H9 (cell line): Measurements from ENCODE around the gene MYO10. TPM values are rescaled to one million over a fixed set of nuclear protein-coding genes. Genes with fewer than 3 reads are reported as not detected.

Experiments
- DNase-seq: peaks from one replicate; pipeline ENCODE4 v3.0.0-alpha.2; 2017
- H2AFZ ChIP-seq: one replicate; pipeline ENCODE4 v1.6.1; 2013; ENCODE audit warnings: mild to moderate bottlenecking, low read length, control low read depth, moderate library complexity
- H2AK5ac ChIP-seq: 2 replicates; pipeline ENCODE4 v1.6.1; 2013; ENCODE audit warnings: low read length, control low read depth, mixed read lengths; ENCODE audit not compliant: insufficient read length
- H2BK120ac ChIP-seq: one replicate; pipeline ENCODE4 v1.6.1; 2013; ENCODE audit warnings: low read depth, mild to moderate bottlenecking, low read length, control low read depth, inconsistent platforms; ENCODE audit not compliant: poor library complexity, severe bottlenecking
- H2BK12ac ChIP-seq: 2 replicates; pipeline ENCODE4 v1.6.1; 2013; ENCODE audit warnings: low read length, control low read depth, mixed read lengths, low read depth; ENCODE audit not compliant: insufficient read length
- H2BK15ac ChIP-seq: 2 replicates; pipeline ENCODE4 v1.6.1; 2013; ENCODE audit warnings: low read depth, low read length, control low read depth
- H2BK20ac ChIP-seq: one replicate; pipeline ENCODE4 v1.6.1; 2013; ENCODE audit warnings: low read depth, mild to moderate bottlenecking, low read length, control low read depth, inconsistent platforms; ENCODE audit not compliant: poor library complexity, severe bottlenecking
- H2BK5ac ChIP-seq: 2 replicates; pipeline ENCODE4 v1.6.1; 2013; ENCODE audit warnings: low read length, control low read depth, mixed read lengths; ENCODE audit not compliant: insufficient read length
- H3K14ac ChIP-seq: 2 replicates; pipeline ENCODE4 v1.6.1; 2013; ENCODE audit warnings: low read length, control low read depth; ENCODE audit not compliant: insufficient read depth
- H3K18ac ChIP-seq: 2 replicates; pipeline ENCODE4 v1.6.1; 2013; ENCODE audit warnings: low read depth, mild to moderate bottlenecking, mixed read lengths, low read length, control low read depth; ENCODE audit not compliant: insufficient read length
- H3K23ac ChIP-seq: 2 replicates; pipeline ENCODE4 v1.6.1; 2013; ENCODE audit warnings: low read length, control low read depth, mixed read lengths, low read depth; ENCODE audit not compliant: insufficient read length
- H3K23me2 ChIP-seq: 2 replicates; pipeline ENCODE4 v1.6.1; 2013; ENCODE audit warnings: low read depth, mild to moderate bottlenecking, mixed read lengths, low read length, control low read depth; ENCODE audit not compliant: insufficient read length, poor library complexity, severe bottlenecking
- H3K27ac ChIP-seq: 2 replicates; pipeline ENCODE4 v1.5.1; 2013; ENCODE audit warnings: low read length, control low read depth, mixed read lengths, low read depth; ENCODE audit not compliant: insufficient read length
- H3K27me3 ChIP-seq: 2 replicates; pipeline ENCODE4 v1.6.1; 2013; ENCODE audit warnings: low read length, control low read depth, inconsistent platforms; ENCODE audit not compliant: insufficient read depth
- H3K4ac ChIP-seq: 2 replicates; pipeline ENCODE4 v1.6.1; 2013; ENCODE audit warnings: low read depth, mild to moderate bottlenecking, control low read depth, inconsistent platforms, low read length, moderate library complexity
- H3K4me1 ChIP-seq: 2 replicates; pipeline ENCODE4 v1.6.1; 2013; ENCODE audit warnings: low read length, control low read depth, inconsistent platforms; ENCODE audit not compliant: insufficient read depth
- H3K4me2 ChIP-seq: 2 replicates; pipeline ENCODE4 v1.6.1; 2013; ENCODE audit warnings: low read length, control low read depth, mixed read lengths; ENCODE audit not compliant: insufficient read length, insufficient read depth
- H3K56ac ChIP-seq: 2 replicates; pipeline ENCODE4 v1.6.1; 2013; ENCODE audit warnings: low read depth, mild to moderate bottlenecking, mixed read lengths, low read length, control low read depth; ENCODE audit not compliant: insufficient read length
- H3K79me1 ChIP-seq: 2 replicates; pipeline ENCODE4 v1.6.1; 2013; ENCODE audit warnings: low read depth, mild to moderate bottlenecking, moderate library complexity, low read length, control low read depth, inconsistent platforms; ENCODE audit not compliant: insufficient read depth, poor library complexity, severe bottlenecking
- H3K79me2 ChIP-seq: 2 replicates; pipeline ENCODE4 v1.6.1; 2013; ENCODE audit warnings: low read length, control low read depth, inconsistent platforms; ENCODE audit not compliant: insufficient read depth
- H3K9ac ChIP-seq: 2 replicates; pipeline ENCODE4 v1.6.1; 2013; ENCODE audit warnings: low read length, control low read depth, mixed read lengths; ENCODE audit not compliant: insufficient read length; ENCODE audit errors: extremely low read depth
- H3K9me3 ChIP-seq: one replicate; pipeline ENCODE4 v1.6.1; 2013; ENCODE audit warnings: low read depth, low read length, inconsistent platforms; ENCODE audit not compliant: control insufficient read depth
- H3T11ph ChIP-seq: one replicate; pipeline ENCODE4 v1.6.1; 2013; ENCODE audit warnings: mild to moderate bottlenecking, low read length, control low read depth, inconsistent platforms
- H4K20me1 ChIP-seq: one replicate; pipeline ENCODE4 v1.6.1; 2013; ENCODE audit not compliant: control insufficient read depth, insufficient read length, insufficient read depth
- H4K5ac ChIP-seq: 2 replicates; pipeline ENCODE4 v1.6.1; 2013; ENCODE audit warnings: low read depth, mild to moderate bottlenecking, mixed read lengths, low read length, control low read depth; ENCODE audit not compliant: insufficient read length
- H4K8ac ChIP-seq: replicated peaks from 2 replicates; pipeline ENCODE4 v1.6.1; 2013; ENCODE audit warnings: low read length, control low read depth, mixed read lengths, low read depth; ENCODE audit not compliant: insufficient read length
- H4K91ac ChIP-seq: 2 replicates; pipeline ENCODE4 v1.6.1; 2013; ENCODE audit warnings: low read depth, mild to moderate bottlenecking, moderate library complexity, mixed read lengths, low read length, control low read depth; ENCODE audit not compliant: insufficient read length
- H3K27ac Mint-ChIP-seq, 3 experiments: 2 replicates in 2 of 3; 3 replicates in 1 of 3; pipeline ENCODE4 v1.8.0; 2020 to 2021; ENCODE audit warnings: mixed read lengths in 3 of 3, mild to moderate bottlenecking in 1 of 3, moderate library complexity in 1 of 3
- H3K27me3 Mint-ChIP-seq: 2 replicates; pipeline ENCODE4 v1.8.0; 2021; ENCODE audit warnings: low read depth, mild to moderate bottlenecking, moderate library complexity, mixed read lengths
- H3K36me3 Mint-ChIP-seq, 3 experiments: 2 replicates in 2 of 3; 3 replicates in 1 of 3; pipeline ENCODE4 v1.8.0; 2020 to 2021; ENCODE audit warnings: low read depth in 3 of 3, mixed read lengths in 3 of 3; ENCODE audit not compliant: insufficient read depth in 1 of 3
- H3K4me1 Mint-ChIP-seq, 2 experiments: 2 replicates each; pipeline ENCODE4 v1.8.0; 2020; ENCODE audit warnings: mixed read lengths in 2 of 2
- H3K4me3 Mint-ChIP-seq, 2 experiments: 2 replicates in 1 of 2; 3 replicates in 1 of 2; pipeline ENCODE4 v1.8.0; 2020 to 2021; ENCODE audit warnings: mild to moderate bottlenecking in 2 of 2, mixed read lengths in 2 of 2, moderate library complexity in 1 of 2
- H3K9me3 Mint-ChIP-seq, 2 experiments: 2 replicates in 1 of 2; 3 replicates in 1 of 2; pipeline ENCODE4 v1.8.0; 2020; ENCODE audit warnings: mild to moderate bottlenecking in 2 of 2, mixed read lengths in 2 of 2, moderate library complexity in 1 of 2
- WGBS: extraction: QIAGEN DNeasy Blood & Tissue Kit; methylation state at CpG from one replicate; pipeline ENCODE4 v1.1.7; 2013; ENCODE audit warnings: missing lambda C conversion rate, low lambda C conversion rate, mixed read lengths; ENCODE audit not compliant: insufficient read length; ENCODE audit errors: extremely low coverage; 5-methylcytosine and 5-hydroxymethylcytosine counted together
- total RNA-seq: library from RNA; stranded (reverse); gene quantifications from 2 replicates; pipeline ENCODE4 v1.2.1, GENCODE V29; 2021
- TF ChIP-seq, protein P1 (sequence below): fragments of 200-600 bp; sonication (generic); conservative IDR thresholded peaks from 3 replicates; pipeline ENCODE4 v1.8.0; 2021; ENCODE audit warnings: antibody characterized with exemption, mild to moderate bottlenecking

Gene MYO10
- total RNA-seq, 1 experiment from 2014 or later = 127 TPM

DNA sequence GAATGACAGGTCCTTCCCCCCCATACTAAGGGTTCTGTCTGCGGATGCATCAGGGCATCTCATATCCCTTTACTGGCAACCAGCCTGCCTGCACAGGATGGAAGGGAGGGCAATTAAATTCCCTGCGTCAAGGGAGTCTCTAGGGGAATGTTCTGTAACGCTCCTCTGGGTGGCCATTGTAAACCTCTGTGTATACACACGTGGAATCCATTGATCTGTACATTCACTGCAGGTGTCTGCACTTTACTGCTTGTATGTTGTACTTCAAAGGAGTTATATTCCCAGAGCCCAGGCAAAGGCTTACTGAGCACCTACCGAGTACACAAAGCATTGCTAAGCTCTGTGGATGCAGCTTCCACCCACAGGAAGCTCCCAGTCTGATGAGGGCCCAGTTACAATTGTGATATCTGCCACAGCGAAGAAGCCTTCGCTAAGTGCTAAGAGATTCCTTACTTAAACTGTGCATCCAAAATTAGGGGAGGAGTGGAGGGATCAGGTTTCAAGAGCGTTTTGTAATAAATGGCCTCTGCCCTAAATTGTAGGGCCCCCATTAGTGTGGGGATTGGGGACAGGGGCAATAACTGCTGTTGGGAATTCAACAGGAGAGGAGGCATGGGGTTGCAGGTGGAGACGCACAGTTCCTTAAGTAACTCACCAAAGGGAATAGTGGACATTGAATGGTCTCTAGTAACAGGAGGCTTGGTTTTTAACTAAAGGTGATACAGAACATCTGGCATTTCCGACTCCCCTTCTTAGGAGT, 317.8 kb downstream of the MYO10 start:
- peaks cover 0 to 2% of the 10 kb centered on the region in 2 experiments; a peak in 1 of 5 replicates for H3K9me3 Mint-ChIP-seq
- no peak for DNase-seq
- H3K27me3 ChIP-seq = peaks cover 9% of the 10 kb centered on the region; the same call in 1 of the 2 replicates

More for the DNA sequence above, 317.8 kb downstream of the MYO10 start:
- peak overlapping the region; percentile 90 for H3K4me2 ChIP-seq
- H3K23me2 ChIP-seq = peaks cover 13% of the 10 kb centered on the region
- H3K9ac ChIP-seq = no peak overlapping the region
- H3K79me2 ChIP-seq = no peaks in the 10 kb centered on the region
- no peak overlapping the region for H2BK120ac ChIP-seq
- no peak overlapping the region for H3T11ph ChIP-seq
- no peak overlapping the region for H2AFZ ChIP-seq
- H2BK15ac ChIP-seq = no peak overlapping the region
- no peak overlapping the region for H3K18ac ChIP-seq
- H3K4me1 ChIP-seq = peaks cover 12% of the 10 kb centered on the region; the same call in 1 of the 2 replicates
- no peak overlapping the region for H3K27ac ChIP-seq
- no peak overlapping the region for H4K91ac ChIP-seq
- H3K36me3 Mint-ChIP-seq = peaks cover 0 to 4% (median 0%) of the 10 kb centered on the region in 3 experiments; a peak in 1 of 7 replicates
- no peak overlapping the region for H2BK5ac ChIP-seq
- H3K56ac ChIP-seq = no peak overlapping the region
- no peaks in the 10 kb centered on the region for H3K9me3 ChIP-seq
- H3K23ac ChIP-seq = no peak overlapping the region
- H2BK20ac ChIP-seq = no peak overlapping the region
- H4K20me1 ChIP-seq = no peaks in the 10 kb centered on the region
- H2BK12ac ChIP-seq = no peak overlapping the region
- TF ChIP-seq, protein P1, sequence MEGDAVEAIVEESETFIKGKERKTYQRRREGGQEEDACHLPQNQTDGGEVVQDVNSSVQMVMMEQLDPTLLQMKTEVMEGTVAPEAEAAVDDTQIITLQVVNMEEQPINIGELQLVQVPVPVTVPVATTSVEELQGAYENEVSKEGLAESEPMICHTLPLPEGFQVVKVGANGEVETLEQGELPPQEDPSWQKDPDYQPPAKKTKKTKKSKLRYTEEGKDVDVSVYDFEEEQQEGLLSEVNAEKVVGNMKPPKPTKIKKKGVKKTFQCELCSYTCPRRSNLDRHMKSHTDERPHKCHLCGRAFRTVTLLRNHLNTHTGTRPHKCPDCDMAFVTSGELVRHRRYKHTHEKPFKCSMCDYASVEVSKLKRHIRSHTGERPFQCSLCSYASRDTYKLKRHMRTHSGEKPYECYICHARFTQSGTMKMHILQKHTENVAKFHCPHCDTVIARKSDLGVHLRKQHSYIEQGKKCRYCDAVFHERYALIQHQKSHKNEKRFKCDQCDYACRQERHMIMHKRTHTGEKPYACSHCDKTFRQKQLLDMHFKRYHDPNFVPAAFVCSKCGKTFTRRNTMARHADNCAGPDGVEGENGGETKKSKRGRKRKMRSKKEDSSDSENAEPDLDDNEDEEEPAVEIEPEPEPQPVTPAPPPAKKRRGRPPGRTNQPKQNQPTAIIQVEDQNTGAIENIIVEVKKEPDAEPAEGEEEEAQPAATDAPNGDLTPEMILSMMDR = no peak
- H3K14ac ChIP-seq = no peak overlapping the region
- H3K27me3 Mint-ChIP-seq = peaks cover 37% of the 10 kb centered on the region
- no peak overlapping the region for H4K5ac ChIP-seq
- H3K79me1 ChIP-seq = no peaks in the 10 kb centered on the region
- H3K4me1 Mint-ChIP-seq = peaks cover 7 to 13% of the 10 kb centered on the region in 2 experiments
- no peak overlapping the region for H2AK5ac ChIP-seq
- no peak overlapping the region for H3K27ac Mint-ChIP-seq
- no peak overlapping the region for H4K8ac ChIP-seq
- no peak overlapping the region for H3K4ac ChIP-seq
- WGBS = no CpG with 5 or more reads among the region's 10 CpGs
- no peak overlapping the region for H3K4me3 Mint-ChIP-seq
